ENCODE data around the gene TMEM127.

- TF ChIP-seq EZH2 (IDR thresholded peaks at IDR 0.05; ENCODE audit: borderline replicate concordance, low read depth, low read length, poor library complexity, severe bottlenecking), result no peak
- no peak for TF ChIP-seq CTCF (conservative IDR thresholded peaks at IDR 0.05; ENCODE audit: low read depth, low read length)
Measured at GRCh38 chr2:96287273-96287856, 21.6 kb upstream of the TMEM127 start.
